Raji (cell line): Measurements from ENCODE around the gene NCKAP5.

Experiments
- POLR2A ChIP-seq: IDR thresholded peaks from 2 replicates; pipeline ENCODE4 v1.6.1; 2011; ENCODE audit warnings: low read depth, low read length, control low read depth; ENCODE audit not compliant: insufficient read depth

NCKAP5 gene

DNA sequence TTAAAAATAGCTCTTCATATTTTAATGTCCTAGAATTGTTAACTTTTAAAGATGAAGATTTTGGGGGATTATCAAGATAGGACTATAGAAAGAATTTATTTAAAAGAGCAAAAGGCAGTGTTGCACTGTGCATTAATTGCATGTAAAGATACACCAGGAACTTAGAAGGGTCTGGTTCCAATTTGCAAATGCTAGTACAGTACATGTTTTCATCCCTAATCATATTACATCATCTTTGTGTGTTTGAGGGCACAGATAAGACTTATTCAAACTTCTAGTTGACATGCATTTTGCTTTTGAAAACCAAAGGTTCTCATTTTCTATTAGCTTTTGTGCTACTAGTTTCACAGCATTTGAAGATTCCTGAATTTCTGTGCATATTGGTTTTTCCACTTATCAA, 666.6 kb downstream of the NCKAP5 start:
- no peak for TF ChIP-seq POLR2A

DNA sequence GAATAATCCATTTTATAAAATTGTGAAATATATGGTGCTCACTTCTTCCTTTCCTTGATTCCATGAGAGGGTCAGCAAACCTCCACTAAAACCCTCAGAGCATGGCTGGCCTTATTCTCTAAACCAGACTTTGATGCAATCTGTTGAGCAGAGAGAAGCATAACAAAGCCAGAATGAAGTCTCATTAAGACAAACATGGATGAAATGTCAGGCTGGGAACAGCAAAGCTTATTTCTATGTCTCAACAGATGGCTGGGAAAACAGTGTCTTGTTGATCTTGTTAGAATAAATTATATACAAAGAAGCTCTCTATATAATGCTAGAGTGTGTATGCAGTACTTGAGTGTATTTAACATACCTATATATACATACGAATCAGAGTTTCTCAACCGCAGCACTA, 671.2 kb downstream of the NCKAP5 start:
- TF ChIP-seq POLR2A = no peak

DNA sequence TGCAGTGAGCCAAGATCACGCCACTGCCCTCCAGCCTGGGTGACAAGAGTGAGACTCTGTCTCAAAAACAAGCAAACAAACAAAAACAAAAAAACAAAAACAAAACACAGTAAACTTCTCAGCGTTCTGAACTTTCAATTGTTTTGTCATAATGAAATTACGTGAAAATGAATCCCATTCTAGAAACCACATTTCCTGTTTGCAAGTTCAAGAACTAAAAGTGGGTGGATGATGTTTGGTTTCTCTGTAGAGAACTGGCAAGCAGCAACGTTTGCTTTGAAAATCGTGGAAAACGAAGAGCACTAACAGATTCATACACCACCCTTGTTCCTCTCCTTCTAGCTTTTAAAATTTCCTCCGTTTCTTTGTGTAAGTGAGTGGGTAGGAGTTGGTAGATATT, 672.2 kb downstream of the NCKAP5 start:
- TF ChIP-seq POLR2A = no peak

DNA sequence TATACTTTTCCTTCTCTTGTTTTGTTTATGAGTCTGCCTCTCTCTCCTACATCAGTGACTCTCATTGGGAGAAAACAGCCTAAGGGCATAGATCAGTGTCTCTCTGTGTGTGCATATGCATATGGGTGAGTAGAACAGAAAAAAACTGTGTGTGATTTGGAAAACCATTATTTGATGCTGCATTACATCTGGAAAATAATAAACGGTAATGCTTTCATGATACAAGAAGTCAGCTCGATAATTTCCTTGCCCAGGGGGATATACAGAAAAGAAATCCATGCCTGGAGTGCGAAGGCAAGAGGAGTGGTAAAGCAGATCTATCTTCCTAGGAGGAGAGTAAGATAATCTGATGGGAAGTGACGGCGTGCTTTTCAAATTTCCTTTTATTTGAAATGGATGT, 676.8 kb downstream of the NCKAP5 start:
- TF ChIP-seq POLR2A = no peak

DNA sequence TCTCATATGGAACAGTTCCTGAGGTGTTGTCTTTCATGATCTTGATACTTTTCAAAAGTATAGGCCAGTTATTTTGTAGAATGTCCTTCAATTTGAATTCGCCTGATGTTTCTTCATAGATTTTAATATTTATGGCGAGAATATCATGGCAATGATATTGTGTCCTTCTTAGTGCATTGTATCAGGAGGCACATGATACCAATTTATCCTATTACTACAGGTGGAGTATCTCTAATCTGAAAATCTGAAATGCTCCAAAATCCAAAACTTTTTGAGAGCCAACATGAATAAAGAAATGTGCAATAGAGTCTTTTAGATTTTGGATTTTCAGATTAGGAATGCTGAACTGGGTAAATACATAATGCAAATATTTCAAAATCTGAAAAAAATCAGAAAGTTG, 681.7 kb downstream of the NCKAP5 start:
- TF ChIP-seq POLR2A = no peak

DNA sequence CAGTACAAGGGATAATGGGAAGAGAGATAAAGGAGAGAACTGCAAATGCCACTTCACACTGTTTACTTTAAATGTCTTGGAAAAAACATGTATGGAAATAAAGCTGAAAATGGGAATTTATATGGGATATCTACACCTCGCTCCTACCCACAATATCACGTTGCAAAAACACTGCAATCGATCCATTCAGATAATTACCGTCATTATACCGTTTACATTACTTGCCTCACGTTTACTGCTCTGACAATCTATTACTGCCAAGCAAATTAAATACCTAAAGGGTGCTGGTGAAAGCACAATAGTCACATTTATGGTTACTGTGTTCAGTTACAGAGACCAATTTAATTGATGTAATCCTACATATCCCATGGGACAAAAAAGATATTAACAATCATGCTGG, 683.6 kb downstream of the NCKAP5 start:
- TF ChIP-seq POLR2A = no peak

DNA sequence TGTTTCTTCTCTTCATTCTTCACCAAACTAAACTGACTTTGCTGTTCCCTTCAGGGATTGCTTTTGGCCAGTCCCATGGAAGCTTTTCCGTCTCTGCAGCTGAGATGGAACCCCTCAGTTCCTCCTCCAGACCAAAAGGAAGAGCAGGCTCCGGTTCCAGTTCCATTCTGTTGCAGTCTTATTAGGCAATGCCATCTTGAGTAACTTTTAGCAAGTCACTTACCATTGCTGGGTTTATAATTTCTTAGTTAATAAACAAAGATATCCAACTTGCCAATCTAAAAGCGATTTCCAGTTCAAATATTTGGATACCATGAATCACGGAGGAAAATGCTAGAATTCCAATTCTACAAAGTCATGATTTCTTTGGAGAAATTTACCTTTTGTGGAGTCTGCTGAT, 684.0 kb downstream of the NCKAP5 start:
- no peak for TF ChIP-seq POLR2A

DNA sequence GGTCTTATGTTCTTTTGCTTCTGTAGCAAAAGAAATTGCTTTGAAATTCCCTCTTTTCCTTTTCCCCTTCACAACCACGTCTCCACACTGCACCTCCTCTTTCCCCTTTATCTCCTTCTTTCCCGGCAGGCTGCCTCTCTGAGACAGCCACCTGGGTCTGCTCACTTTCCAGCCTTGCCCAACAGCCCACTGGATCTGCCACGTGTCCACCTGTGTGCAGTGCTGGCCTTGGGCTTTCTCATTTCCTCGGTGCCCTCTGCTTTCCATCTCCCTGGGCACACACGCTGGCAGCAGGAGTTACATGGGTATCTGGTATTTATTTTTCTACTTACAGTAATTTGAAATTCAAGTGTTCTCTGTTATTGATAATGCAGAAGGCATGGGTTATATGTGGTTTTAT, 684.8 kb downstream of the NCKAP5 start:
- TF ChIP-seq POLR2A = no peak

DNA sequence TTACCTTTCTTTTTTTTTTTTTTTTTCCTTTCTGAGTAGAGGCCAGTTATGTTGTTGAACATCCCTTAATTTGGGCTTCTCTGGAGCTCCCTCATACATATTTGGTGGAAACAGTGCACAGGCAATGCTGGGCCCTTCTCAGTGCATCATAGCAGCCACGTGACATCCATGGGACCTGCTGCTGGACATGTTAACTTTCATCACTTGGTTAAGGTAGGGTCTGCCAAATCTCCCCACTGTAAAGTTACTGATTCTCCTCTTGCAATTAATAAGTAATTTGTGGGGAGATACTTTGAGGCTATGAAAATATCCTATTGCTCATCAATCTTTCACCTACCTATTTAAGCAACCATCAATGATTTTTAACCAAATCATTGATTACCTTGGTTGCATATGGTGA, 686.7 kb downstream of the NCKAP5 start:
- no peak for TF ChIP-seq POLR2A

DNA sequence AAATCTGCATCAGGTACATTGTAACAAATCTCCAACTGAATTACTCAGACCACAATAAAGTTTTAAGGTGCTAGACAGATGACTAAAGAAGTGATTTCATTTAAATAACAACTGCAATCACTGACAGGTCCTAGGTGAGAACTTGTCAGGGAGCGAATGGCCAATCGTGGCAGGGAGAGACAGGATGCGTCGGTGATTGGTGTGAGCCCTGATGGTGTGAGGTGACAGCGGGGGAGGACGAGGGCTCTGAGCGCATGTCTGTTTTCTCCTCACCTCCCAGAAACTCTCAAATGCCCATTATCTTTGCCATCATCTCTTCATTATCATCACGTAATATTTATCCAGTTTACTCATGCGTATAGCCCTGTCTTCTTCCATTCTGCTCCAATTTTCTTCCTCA, 690.3 kb downstream of the NCKAP5 start:
- no peak for TF ChIP-seq POLR2A

DNA sequence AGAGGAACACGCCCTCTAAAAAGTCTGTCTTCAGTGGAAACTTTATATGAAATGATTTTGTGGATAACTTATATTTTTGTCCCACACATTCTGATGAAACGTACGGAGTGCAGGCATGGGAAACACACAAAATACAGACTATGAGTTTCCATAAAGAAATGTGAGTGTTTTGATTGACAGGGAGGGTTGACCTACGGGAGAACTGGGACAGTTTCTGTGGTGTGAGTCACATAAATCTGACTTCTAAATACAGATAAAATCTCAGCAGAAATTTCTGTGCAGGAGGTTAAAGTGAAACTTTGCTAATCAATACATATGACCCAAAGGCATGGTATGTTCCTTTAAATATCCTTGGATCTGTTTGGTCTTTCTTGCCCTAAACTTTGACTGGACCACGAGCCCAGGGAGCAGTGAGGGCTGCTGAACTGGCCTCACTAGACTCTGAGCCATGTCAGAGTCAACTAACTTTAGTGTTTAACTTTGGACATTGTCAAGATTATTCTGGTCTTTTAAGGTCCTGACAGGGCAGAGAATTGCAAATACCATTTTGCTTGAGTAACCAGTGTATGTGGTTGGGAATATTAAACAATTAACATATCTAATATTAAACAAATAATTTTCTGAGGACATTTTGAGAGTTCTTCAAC, 691.4 kb downstream of the NCKAP5 start:
- TF ChIP-seq POLR2A = no peak

DNA sequence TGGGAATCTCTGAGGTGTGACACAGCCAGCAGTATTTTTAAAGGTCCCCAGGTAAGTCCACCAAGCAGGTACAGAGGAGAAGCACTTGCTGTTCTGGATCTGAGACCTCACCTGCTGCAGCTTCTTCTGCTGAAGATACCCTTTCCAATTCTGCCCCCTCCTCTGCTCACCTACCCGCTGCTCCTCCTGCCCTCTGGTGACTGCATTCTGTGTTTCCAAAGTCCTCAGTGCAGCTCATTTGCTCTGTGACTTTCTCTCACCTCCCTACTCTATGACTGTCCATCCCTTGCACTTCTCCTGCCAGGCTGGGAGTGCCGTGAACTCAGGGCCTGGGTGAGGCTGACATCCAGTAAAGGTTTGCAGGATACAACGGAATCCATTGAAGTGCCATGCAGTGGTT, 693.1 kb downstream of the NCKAP5 start:
- no peak for TF ChIP-seq POLR2A

DNA sequence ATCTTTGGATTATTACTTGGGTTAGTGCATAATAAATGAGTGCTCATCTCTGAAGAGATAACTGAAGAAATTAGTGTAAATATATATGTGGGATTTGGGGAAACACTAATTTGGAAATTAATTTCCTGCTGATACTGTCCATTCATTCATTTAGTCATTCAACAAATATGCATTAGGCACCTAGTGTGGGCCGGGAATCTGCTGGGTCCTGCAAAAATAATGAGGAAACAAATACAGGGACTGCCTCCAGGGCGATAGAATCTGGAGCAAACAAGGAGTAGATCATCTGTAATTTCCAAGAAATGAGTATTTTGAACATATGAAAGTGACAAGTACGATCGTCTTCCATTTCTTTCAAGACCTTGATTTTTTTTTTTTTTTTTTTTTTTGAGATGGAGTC, 694.5 kb downstream of the NCKAP5 start:
- no peak for TF ChIP-seq POLR2A

DNA sequence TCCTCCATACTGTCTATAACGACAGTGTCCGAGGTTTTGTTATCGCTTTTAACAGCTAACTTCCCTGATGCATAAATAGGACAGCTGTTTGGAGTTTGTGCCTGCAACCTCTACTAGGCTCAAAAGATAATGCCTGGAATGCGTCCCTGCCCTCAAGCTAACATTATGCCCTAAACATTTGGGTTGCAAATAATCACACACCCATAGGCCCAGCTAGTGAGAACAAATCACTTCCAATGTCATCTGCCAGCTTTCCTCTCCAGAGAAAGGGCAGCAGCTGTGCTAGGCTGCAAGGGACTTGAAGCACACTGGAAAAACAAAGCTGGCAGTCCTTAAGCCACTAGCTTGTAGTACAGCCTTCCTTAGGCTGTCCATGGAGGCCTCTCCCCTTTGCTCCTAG, 696.4 kb downstream of the NCKAP5 start:
- no peak for TF ChIP-seq POLR2A

DNA sequence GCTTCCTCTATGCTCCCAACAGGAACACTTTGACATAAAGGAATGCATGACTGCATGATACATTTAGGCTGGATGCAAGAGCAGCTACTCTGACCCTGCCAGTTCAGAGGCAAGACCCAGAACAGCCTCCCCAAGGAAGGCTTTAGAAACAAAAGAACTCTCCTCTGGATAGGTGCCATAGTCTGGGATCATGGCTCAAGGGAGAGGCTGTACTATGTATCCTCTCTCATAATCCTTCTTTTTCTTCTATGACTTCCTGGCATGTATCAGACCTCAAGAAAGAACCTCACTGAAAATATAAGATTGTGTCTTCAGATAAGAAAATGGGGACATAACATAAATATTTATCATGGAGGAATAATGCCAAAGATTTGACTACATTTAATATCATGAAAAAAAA, 704.3 kb downstream of the NCKAP5 start:
- no peak for TF ChIP-seq POLR2A

DNA sequence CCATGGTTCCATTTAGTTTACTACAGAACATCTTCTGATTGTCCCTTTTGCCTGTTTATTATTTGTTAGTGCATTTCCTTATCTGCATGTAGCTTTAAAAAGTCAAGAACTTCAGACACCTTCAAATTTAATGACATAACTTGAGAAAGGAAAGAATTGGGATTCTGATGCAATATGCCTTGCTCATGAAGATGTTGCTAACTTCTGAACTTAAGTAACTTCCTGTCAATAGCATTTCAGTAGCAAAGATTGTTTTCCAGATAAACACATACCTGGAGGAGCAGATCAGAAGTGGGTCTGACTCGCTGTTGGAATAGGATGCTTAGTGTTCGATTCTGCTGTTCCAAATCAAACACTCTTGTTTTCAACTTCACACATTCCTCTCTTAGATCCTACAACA, 708.0 kb downstream of the NCKAP5 start:
- no peak for TF ChIP-seq POLR2A

DNA sequence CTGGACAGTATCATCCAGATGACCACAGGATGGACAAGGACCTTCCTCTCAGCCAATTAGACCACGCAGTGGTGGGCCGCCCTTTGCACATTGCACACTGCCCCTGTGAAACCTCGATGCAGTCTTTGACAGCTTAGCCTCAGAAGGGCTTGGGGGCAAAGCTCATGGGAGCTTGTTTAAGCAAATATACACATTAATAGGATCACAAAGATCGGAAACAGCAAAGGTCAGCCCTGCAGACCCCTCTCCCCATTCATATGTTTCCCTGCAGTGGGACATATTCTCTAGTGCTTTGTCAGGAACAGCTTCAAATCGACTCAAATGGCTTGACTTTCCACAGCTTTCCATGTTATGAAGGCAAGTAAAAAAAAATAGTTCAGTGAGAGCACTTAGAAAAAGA, 708.7 kb downstream of the NCKAP5 start:
- no peak for TF ChIP-seq POLR2A
